ENCODE measurements around the gene EDDM13. TPM values are rescaled to one million over a fixed set of nuclear protein-coding genes. Genes with fewer than 3 reads are reported as not detected.

The EDDM13 gene
- total and polyA plus RNA-seq, 10 of the 15 experiments (the other 5 are each of a cell fraction or from before 2014, with no cell fraction given): 0.15 to 0.37 TPM; not detected in 8

DNA sequence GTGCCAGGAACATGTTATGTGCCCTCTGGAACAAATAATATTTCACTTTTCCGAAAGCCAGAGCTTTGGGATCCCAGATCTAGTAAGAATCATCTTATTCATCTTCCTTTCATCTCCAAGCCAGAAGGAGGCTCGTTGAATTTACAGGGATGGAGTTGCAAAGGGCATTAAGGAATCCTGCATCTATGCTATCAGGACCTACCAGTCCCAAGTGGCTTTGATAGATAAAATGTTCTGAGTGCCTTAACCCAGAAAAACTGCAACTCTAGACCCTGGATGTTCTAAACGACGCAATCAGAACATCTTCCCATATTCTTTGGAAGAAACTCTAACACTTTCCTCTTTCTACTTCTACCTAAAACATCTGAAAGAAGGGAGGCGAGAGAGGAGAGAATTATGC, 9.2 kb upstream of the EDDM13 start:
- in situ Hi-C loops (cut with MboI) (no loop called here), intact Hi-C loops (cut with micrococcal nuclease; ENCODE audit: unreplicated experiment) (no loop called here)
- ATAC-seq: no peak
- ChIA-PET RAD21 (ENCODE audit: unreplicated experiment) (no interaction called here), SMC1A (ENCODE audit: uncharacterized antibody, unreplicated experiment) (interaction anchor here (1.1 kb wide), 1 partner anchor 10 kb away, joined by 5 read pairs; no protein-coding TSS in a partner anchor), POLR2A (no interaction called here), CTCF (interaction anchor here (1.2 to 1.7 kb wide), 3 partner anchors 10 to 70 kb away, joined by 4 to 8 read pairs (median 6); no protein-coding TSS in a partner anchor)
- H3K9me3 ChIP-seq (replicated peaks; ENCODE audit: control insufficient read depth, insufficient read depth, low read length): no peaks in the 10 kb centered on the region
- 76% methylated on average over 5 of the region's 5 CpGs for WGBS (ENCODE audit: insufficient coverage, insufficient replicate concordance, low lambda C conversion rate, missing lambda C conversion rate)
- no peaks in the 10 kb centered on the region for H3K36me3 ChIP-seq (ENCODE audit: control insufficient read depth in 2 of 2, insufficient read depth in 2 of 2, low read length in 1 of 2)
- no peak for TF ChIP-seq RCOR1 (conservative IDR thresholded peaks at IDR 0.05; ENCODE audit: low read depth, low read length)
- TF ChIP-seq SMC3 (IDR thresholded peaks at IDR 0.05; ENCODE audit: borderline replicate concordance, low read length): no peak
- TF ChIP-seq, protein P1, sequence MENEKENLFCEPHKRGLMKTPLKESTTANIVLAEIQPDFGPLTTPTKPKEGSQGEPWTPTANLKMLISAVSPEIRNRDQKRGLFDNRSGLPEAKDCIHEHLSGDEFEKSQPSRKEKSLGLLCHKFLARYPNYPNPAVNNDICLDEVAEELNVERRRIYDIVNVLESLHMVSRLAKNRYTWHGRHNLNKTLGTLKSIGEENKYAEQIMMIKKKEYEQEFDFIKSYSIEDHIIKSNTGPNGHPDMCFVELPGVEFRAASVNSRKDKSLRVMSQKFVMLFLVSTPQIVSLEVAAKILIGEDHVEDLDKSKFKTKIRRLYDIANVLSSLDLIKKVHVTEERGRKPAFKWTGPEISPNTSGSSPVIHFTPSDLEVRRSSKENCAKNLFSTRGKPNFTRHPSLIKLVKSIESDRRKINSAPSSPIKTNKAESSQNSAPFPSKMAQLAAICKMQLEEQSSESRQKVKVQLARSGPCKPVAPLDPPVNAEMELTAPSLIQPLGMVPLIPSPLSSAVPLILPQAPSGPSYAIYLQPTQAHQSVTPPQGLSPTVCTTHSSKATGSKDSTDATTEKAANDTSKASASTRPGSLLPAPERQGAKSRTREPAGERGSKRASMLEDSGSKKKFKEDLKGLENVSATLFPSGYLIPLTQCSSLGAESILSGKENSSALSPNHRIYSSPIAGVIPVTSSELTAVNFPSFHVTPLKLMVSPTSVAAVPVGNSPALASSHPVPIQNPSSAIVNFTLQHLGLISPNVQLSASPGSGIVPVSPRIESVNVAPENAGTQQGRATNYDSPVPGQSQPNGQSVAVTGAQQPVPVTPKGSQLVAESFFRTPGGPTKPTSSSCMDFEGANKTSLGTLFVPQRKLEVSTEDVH (IDR thresholded peaks at IDR 0.05; ENCODE audit: low read depth, partially characterized antibody): no peak
- TF ChIP-seq POLR2AphosphoS5 (IDR thresholded peaks at IDR 0.05; ENCODE audit: low read length): no peak
- TF ChIP-seq RBBP5 (conservative IDR thresholded peaks at IDR 0.05): no peak
- TF ChIP-seq WRNIP1 (IDR thresholded peaks at IDR 0.05; ENCODE audit: borderline replicate concordance, low read depth, low read length): no peak
- no peak overlapping the region for H2AFZ ChIP-seq (ENCODE audit: control insufficient read depth, low read depth, low read length)
- no peak for DNase-seq (ENCODE audit: low read depth, low spot score)
- no peaks in the 10 kb centered on the region for H4K20me1 ChIP-seq (ENCODE audit: control insufficient read depth, insufficient read depth)
- FAIRE-seq: no peak
- no peaks in the 10 kb centered on the region for H3K79me2 ChIP-seq (ENCODE audit: control insufficient read depth, insufficient read depth, low read length)
- no peak overlapping the region for H3K9ac ChIP-seq (ENCODE audit: control insufficient read depth, insufficient read depth, low read length)
- BruUV-seq (replicated peaks): no TSS peak
- no peaks in the 10 kb centered on the region for H3K27me3 ChIP-seq (replicated peaks in 1 of 2; ENCODE audit: control insufficient read depth in 2 of 2, insufficient read depth in 2 of 2, low read length in 1 of 2)
- H3K4me2 ChIP-seq (ENCODE audit: control insufficient read depth, insufficient read depth): no peak overlapping the region
- H3K4me3 ChIP-seq: no peak overlapping the region
- no peak overlapping the region for H3K27ac ChIP-seq (ENCODE audit: control insufficient read depth, insufficient read depth)
- H3K4me1 ChIP-seq (ENCODE audit: control insufficient read depth, insufficient read depth, low read length): no peaks in the 10 kb centered on the region
